GM18868 (cell line): ENCODE measurements around the gene RAB3IL1.
"Not testable (repeated sequence)": the region's sequence is repeated elsewhere in the genome, so short reads cannot be mapped to it uniquely, and the experiment has no call there.

Source experiments
- ATAC-seq: cut with Tn5 transposase; IDR thresholded peaks from one replicate; pipeline ENCODE4 v1.9.1; 2021; ENCODE audit warnings: mild to moderate bottlenecking, moderate library complexity; ENCODE audit not compliant: unreplicated experiment

The RAB3IL1 gene

DNA sequence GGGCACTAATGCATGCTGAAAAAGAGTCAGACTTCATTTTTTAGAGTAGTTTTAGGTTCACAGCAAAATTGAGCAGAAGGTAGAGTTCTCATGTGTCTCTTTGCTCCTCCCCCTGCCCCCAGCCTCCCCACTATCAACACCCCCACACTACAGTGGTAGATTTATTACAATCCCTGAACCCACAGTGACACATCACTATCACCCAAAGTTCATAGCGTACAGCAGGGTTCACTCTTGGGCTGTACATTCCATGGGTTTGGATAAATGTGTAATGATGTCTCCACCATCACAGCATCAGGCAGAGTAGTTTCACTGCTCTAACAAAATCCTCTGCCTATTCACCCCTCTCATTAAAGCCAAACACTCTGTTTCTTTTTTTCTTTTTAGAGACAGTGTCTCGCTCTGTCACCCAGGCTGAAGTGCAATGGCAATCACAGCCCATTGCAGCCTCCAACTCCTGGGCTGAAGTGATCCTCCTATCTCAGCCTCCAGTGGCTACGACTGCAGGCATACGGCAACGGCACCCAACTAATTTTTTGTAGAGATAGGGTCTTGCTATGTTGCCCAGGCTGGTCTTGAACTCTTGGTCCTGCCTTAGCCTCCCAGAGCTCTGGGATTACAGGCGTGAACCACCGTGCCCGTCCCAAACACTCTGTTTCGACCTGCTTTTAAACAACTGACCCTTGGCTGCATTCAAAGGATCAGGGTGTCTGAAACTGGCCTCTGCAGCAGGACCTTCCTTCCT lies 36.9 kb upstream of the RAB3IL1 start:
- no peak for ATAC-seq

DNA sequence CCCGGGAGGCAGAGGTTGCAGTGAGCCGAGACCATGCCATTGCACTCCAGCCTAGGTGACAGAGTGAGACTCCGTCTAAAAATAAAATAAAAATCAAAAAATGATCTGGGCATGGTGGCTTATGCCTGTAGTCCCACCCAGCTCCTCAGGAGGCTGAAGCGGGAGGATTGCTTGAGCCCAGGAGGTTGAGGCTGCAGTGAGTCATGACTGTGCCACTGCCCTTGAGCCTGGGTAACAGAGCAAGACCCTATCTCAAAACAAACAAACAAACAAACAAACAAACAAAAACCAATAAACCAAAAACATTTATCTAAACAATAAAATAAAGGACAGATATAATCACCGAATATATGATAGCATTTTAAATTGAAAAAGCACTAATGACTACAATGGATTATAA lies 36.3 kb upstream of the RAB3IL1 start:
- ATAC-seq = not testable (repeated sequence)

DNA sequence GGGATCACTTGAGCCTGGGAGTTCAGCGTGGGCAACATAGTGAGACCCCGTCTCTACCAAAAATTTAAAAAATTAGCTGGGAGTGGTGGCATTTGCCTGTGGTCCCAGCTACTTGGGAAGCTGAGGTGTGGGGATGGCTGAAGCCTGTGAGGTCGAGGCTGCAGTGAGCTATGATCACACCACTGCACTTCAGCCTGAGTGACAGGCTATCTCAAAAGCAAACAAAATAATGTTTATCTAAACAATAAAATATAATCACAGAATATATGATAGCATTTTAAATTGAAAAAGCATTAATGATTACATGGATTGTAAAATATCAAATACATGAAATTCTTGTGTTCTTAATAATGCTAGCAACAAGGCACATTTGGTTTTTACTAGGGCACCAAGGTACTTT lies 35.5 kb upstream of the RAB3IL1 start:
- ATAC-seq = no peak

DNA sequence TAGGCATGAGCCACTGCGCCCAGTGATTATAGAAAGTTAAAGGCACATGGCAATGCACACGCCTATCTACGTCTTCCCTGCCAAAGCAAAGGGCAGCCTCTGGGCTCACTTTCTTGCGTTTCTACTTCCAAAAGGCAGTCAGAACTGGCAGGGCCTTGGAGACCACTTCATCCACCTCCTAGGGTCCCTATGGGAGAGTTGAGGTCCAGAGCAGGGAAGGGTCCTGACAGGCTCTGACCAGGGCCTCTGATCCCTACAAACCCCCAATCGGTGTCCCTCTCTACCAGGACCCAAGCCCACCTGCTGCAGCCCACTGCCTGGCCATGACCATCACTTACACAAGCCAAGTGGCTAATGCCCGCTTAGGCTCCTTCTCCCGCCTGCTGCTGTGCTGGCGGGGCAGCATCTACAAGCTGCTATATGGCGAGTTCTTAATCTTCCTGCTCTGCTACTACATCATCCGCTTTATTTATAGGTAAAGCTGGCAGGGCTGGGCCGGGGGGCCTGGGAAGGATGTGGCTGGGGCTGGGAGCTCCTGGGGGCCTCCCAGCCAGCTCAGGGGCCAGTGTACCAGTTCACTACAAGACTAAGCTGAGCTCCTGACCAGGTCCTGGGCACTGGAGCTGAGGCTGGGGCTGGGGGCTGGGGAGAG lies 34.2 kb upstream of the RAB3IL1 start:
- no peak for ATAC-seq

DNA sequence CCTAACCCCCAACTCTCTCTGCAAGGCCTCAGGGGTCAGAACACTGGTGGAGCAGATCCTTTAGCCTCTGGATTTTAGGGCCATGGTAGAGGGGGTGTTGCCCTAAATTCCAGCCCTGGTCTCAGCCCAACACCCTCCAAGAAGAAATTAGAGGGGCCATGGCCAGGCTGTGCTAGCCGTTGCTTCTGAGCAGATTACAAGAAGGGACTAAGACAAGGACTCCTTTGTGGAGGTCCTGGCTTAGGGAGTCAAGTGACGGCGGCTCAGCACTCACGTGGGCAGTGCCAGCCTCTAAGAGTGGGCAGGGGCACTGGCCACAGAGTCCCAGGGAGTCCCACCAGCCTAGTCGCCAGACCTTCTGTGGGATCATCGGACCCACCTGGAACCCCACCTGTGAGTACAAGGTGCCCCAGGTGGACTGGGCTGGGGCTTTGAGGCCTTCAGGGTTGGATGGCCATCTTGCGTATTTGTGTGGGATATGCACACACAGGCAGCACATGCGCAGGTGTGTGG lies 32.7 kb upstream of the RAB3IL1 start, which contains the start of gene BEST1:
BEST1 (plus strand) TSS at position 317 of the 513 bp plus-strand sequence. CDS start 1,456 bp downstream, outside the sequence.
- no peak for ATAC-seq

DNA sequence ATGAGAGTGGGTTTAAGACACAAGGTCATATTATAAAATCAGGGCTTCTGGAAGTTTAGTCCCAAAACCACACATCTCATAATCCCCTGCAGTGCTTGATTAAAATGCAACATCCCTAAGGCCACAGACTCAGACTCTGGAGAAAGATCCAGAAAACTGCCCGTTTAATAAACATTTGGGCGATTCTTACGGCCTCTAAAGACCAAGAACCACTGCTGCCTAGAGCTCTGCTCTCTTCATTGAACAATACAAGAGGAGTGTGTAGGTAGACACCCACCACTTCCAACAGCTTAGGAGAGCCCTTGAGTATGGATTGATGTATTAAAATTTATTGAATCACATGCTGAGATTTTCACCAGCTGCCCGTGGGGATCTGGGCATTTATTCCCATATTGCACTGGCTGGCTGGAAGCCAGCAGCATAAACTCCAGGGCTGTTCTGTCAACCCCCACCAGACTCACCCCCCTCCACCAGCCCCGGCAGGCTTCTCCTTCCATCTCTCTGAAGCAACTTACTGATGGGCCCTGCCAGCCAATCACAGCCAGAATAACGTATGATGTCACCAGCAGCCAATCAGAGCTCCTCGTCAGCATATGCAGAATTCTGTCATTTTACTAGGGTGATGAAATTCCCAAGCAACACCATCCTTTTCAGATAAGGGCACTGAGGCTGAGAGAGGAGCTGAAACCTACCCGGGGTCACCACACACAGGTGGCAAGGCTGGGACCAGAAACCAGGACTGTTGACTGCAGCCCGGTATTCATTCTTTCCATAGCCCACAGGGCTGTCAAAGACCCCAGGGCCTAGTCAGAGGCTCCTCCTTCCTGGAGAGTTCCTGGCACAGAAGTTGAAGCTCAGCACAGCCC lies 32.0 kb upstream of the RAB3IL1 start:
- no peak for ATAC-seq

DNA sequence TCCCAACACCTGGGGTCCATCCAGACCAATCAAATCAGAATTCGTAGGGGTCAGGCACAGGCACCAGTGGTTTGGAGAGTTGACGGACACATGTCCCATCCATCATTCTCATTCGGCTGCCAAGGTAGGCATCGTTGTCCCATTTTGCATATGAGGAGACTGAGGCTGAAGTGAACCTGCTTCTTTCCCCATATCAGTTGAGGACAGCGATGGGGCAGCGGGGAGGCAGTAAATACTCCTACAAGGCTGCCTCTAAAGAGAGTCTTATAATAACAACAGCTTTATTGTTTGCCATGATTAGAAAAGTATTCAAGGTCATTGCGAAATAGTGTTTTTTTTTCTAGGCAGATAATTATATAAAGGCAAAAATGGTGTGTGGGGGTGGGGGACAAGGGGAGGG lies 31.1 kb upstream of the RAB3IL1 start:
- no peak for ATAC-seq

DNA sequence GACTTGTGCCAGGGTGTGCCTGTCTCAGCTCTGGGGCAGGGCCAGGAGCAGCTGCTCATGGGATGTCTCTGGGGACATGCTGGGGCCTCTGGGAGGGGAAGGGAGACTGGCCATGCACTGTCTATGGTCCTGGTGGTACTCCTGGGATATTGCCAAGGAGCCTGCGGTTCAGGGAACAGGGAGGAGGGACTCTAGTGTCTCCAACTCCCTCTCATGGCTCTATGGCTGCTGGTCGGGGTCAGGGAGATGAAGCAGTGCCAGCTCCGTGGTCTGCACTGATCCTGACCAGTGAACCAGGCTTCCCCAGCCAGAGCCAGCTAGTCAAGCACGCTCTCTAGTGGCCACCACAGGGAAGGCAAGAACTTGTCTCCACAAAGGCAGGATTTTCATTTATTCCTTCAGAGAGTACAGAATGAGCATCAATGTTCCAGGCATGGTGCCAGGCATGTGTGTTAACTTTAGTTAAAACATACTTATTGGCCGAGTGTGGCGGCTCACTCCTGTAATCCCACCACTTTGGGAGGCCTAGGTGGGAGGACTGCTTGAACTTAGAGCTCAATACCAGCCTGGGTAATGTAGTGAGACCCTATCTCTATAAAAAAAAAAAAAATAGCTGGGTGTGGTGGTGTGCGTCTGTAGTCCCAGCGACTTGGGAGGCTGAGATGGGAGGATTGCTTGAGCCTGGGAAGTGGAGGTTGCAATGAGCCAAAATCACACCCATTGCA lies 30.3 kb upstream of the RAB3IL1 start:
- no peak for ATAC-seq

DNA sequence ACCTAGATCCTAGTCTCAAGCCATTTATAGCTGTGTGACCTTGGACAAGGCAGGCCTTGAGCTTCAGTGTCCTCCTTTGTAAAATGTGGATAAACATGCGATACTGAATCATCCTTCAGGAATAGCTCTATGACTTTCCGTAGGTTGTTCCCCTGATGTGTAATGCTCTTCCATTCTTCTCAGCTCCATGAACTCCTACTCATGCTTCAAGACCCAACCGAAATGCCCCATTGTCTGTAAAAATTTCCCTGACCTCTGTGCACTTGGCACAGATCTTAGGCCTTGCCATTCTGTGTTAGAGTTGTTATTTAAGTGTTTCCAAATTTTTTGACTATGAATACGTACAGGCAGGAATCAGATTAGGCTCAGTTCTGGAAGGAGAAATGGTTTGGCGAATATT lies 29.5 kb upstream of the RAB3IL1 start:
- no peak for ATAC-seq

DNA sequence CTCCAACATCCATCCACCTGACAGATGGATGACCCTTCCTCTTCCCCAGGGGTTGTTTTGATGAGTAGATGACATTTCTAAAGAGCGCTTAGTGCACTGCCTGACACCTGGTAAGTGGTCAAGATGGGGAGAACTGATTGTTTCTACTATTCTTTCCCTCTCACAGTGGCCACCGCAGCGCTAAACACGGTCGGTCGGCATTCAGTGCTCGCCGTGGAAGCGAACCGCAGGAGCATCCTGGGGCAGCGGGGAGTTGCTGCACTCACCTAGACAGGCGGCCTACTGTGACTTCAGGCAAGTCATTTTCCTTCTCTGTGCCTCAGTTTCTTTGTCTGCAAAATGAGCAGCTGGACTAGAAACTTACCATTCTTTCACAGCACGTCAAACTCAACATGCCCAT lies 27.8 kb upstream of the RAB3IL1 start:
- ATAC-seq = no peak

DNA sequence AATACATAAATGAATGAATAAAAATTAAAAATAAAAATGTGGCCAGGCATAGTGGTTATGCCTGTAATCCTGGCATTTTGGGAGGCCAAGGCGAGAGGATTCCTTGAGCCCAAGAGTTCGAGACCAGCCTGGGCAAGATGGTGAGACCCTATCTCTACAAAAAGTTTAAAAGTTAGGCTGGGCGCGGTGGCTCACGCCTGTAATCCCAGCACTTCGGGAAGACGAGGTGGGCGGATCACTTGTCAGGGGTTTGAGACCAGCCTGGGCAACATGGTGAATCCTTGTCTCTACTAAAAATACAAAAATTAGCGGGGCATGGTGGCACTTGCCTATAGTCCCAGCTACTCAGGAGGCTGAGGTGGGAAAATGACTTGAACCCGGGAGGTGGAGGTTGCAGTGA lies 23.1 kb upstream of the RAB3IL1 start:
- no peak for ATAC-seq

DNA sequence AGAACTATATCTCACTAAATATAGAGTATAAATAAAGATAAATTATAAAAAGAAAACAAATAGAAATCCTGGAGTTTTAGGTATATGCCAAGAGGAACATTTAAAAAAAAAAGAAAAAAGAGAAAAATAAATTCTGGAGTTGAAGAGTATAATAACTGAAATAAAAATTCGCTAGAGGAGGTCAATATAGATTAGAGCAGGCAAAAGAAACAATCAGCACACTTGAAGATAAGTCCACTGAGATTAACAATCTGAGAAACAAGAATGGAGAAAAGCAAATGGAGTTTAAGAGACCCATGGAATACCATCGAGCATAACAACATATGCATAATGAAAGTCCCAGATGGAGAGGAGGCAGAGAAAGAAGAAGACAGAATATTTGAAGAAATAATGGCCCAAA lies 18.5 kb upstream of the RAB3IL1 start:
- no peak for ATAC-seq

DNA sequence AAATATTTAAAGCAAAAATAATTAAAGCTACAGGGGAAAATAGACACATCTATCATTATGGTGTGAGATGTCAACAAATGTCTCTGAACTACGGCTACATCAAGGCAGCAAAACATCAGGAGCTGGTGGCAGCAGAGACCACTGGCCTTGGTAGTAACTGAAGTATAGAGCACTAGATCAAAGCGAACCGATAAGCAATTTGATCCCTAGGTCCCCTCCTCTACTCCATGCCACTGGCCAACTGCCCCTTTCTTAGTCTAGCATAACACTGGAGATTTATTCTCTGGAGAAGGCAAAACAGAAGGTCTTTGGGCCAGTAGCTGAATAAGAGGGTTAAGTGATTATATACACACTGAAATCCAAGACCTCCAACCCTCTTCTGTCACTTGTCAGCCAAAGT lies 13.6 kb upstream of the RAB3IL1 start:
- ATAC-seq = no peak

DNA sequence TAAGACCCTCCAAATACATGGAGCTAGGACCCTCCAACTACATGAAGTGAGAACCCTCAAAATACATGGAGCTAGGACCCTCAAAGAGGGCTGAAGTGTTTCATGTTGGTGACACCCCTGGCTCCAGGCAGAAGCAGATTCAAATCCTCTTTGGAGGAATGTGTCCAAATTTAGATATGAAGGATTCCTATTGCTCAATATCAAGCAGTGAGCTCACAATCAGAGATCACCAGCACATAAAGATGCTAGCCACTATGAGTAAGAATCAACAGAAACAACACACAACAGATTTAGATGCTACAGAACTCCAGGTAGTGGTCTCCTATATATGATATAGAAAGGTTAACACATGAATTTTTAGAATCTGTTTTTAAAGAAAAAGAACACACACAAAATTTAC lies 11.2 kb upstream of the RAB3IL1 start:
- ATAC-seq = no peak

DNA sequence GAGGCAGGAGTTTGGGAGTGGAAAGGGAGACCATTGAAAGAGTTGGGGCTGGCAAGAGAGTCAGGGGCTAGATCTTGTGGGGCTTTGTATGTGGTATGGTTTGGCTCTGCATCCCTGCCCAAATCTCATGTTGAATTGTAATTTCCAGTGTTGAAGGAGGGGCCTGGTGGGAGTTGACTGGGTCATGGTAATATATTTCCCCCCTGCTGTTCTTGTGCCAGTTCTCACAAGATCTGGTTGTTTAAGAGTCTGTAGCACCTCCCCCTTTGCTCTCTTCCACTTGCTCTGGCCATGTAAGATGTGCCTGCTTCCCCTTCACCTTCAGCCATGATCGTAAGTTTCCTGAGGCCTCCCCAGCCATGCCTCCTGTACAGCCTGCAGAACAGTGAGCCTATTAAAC lies 10.1 kb upstream of the RAB3IL1 start:
- no peak for ATAC-seq

DNA sequence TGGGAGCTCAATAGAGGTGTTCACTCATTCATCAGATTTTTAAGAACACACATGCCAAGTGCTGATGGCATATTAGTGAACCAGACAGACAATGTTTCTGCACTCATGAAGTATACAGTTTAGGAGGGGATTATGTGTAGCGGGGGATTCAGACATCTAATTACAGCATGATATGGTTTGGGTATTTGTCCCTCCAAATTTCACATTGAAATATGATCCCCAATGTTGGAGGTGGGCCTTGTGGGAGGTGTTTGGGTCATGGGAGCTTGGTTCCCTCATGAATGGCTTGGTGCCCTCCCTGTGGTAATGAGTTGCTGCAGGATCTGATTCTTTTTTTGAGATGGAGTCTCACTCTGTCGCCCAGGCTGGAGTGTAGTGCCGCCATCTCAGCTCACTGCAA lies 8.9 kb upstream of the RAB3IL1 start:
- ATAC-seq = no peak

DNA sequence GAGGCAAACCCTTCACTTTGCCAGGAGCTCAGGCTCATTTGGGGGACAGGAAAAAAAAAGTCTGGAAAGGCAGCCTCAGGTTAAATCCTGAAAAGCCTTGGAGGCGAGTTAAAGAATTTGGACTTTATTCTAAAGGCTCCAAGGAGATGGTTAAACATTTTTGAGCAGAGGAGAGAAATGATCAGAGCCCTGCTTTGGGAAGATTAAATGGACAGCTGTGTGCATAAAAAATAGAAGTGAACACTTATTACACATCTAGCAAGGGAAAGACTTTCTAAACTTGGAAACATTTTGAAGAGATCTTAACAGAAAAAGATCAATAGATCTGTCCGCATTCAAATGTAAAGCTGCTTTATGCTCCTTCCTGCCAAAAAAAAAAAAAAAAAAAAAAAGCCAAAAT lies 8.4 kb upstream of the RAB3IL1 start:
- no peak for ATAC-seq

DNA sequence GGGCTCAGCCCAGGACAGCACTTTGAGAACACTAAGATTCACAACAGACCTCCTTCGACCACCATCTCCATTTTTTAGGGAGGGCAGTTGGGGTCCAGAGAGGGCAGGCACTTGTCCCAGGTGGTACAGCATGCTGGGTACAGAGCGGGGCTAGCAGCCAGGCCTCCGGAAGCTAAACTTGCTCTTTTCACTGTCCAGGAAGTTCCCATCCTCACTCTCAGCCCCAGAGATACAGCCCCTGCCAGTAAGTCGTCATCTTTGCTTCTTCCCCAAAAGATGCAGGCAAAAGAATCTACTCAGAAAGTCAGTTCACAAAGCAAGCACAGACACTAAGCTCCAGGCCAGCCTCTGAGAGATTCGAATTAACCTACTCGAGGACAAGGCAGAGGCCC lies 6.7 kb upstream of the RAB3IL1 start:
- ATAC-seq = no peak

DNA sequence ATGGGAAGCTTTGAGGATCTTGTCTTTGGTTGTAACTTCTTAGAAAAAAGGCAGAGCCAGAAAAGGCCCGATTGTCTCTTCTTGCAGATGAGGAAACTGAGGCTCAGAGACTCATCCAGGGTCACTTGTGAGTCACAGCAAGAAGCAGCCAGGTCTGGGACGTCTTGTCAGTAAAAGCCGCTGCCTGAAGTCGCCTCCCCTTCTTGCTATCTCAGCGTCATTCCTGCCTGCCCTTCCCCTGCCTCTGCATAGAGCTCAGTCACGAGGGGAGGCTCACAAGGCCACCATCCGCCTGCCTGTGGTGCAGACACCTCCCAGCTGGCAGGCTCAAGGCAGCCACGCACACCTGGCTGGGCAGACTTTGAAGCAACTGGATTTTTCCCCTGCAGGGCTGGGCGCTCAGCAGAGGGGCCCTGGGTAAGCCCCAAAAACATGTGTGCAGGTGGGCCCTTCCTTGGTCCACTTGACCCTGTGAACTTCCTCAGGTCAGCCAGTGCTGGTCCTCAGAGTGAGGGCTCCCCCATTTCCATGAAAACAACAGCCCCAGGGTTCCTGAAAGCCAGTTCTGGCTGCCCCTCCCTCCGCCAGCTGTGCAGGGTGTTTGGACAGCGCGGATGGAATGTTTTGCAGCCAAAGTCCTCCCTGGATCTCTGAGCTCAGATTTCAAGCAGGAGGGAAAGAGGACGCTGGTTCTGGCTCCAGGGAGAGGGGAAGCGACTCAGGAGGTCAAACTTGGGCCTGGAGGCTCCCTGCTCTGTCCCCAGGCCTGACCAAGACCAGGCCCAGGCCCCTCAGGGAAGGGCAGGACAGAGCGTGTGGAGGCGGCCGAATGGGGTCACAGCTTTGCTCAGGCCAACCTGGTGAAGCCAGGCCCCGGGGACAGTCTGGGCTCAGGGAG lies 6.0 kb upstream of the RAB3IL1 start:
- ATAC-seq = no peak

DNA sequence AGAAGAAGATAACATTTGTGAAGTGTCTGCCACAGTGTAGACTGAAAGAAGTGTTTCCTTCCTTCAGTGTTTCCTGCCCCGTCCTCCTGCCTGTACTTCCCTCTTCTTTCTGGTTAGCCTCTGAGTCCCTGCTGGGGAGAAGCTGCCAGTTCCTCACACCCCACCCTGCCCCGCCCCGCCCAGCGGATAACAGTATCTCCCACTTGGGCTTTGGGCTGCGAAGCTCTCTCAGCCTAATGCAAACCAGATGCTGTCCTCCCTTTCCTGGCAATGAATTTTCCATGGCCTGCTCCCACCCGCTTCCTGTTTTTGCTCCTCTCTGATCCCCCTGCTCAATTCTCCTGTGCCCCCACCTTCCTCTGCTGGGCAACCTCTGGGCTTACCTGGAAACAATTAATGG lies 5.2 kb upstream of the RAB3IL1 start:
- ATAC-seq = no peak
